HG03521 (cell line): ENCODE data around the gene DDX28.
"Not testable (repeated sequence)": the region's sequence is repeated elsewhere in the genome, so short reads cannot be mapped to it uniquely, and the experiment has no call there.

Source experiments
- ATAC-seq: cut with Tn5 transposase; IDR thresholded peaks from one replicate; pipeline ENCODE4 v1.9.1; 2021; ENCODE audit warnings: mild to moderate bottlenecking, moderate library complexity; ENCODE audit not compliant: unreplicated experiment

DDX28 gene

GRCh38 chr16:68040506-68041288 is 17.7 kb upstream of the DDX28 start:
- no peak for ATAC-seq

DNA sequence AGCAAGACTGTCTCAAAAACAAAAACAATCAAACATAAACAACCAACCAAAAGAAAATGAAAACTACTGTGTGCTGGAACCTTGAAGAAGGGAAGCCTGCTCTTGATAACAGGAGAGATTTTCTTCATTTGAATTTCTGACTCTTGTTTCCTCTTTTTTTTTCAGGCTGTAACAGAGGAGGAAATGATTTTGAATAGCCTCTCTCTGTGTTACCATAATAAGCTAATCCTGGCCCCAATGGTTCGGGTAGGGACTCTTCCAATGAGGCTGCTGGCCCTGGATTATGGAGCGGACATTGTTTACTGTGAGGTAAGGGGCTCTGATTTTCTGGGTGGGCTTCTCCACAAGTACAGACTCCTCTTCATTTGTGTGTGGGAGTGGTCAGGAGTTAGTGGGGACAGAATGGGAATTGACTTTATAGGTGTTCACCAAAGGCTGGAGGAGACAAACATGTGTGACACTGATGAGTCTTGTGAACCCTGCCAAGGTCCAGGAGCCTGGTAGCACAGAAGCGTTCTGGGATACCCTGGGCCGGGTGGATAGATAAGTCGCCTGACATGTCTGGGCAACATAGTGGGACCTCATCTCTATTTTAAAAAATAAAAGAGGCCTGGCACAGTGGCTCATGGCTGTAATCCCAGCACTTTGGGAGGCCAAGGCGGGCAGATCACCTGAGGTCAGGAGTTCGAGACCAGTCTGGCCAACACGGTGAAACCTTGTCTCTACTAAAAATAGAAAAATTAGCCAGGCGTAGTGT is 15.0 kb upstream of the DDX28 start:
- no peak for ATAC-seq

- ATAC-seq: no peak
Observed at GRCh38 chr16:68035227-68035626, 12.2 kb upstream of the DDX28 start.

DNA sequence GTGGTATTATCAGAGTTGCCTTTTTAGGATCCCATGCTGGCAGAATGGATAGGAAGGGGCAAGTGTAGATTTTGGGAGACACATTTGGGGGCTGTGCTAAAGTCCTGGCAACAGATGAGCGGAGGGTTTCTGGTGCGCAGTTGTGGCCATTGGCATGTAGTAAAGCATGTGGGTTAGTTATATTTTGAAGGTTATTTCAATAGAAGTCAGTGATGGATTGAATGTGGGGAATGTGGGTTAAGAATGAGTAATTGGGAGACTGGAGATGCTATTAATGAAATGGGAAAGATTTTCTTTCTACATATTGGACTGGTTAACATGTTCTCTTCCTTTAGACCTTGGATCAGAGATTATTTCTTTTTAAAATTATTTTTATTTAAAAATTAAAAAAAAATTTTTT is 10.1 kb upstream of the DDX28 start:
- no peak for ATAC-seq

DNA sequence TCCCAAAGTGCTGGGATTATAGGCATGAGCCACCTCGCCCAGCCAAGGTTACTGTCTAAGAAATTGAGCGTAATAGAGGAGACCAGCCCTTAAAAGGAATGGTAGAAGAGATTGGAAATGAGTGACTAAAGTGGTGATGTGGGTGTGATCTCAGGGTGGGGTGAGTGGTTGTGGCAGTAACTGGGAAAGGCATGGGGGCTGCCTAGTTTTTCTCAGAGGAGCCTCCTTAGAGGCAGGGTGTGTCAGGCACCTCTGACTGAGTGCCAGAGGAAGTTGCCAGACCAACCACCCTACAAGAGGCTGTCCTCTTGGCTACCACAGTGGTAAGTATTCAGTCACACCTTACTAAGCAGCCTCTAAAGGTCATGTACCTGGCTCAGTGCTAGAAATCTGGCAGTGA is 8.9 kb upstream of the DDX28 start:
- no peak for ATAC-seq

DNA sequence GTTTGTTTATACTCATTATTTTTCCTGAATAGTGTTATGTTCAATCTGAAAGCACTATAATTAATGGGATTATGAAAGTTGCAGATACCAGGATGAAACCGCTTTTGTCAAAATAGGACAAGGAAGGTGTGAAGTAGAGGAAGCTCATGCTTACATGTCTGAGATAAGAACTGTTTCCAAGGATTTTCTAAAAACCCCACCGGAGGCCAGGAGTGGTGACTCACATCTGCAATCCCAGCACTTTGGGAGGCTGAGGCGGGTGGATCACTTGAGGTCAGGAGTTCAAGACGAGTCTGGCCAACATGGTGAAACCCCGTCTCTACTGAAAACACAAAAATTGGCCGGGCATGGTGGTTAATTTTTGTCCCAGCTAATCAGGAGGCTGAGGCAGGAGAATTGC is 7.1 kb upstream of the DDX28 start:
- not testable (repeated sequence) for ATAC-seq

- no peak for ATAC-seq
Observed at GRCh38 chr16:68028996-68029395, 6.0 kb upstream of the DDX28 start.

DNA sequence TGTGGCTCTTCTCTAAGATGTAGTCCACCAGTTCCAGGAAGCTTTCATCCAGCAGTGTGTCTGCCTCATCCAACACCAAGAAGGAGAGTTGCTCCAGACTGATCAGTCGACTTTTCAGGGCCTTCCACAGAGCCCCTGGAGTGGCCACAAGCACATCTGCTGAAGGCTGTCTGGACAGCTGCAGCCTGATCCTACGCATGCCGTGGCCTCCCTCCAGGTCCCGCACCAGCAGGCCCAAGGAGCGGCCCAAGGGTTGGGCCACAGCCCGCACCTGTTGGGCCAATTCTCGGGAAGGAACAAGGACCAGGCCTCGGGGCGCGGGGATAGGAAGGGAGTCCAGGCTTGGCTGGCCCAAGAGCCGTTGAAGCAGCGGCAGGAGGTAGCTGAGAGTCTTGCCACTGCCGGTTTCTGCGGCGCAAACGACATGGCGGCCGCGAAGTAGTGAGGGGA is 729 bp downstream of the DDX28 start:
- ATAC-seq: peak; percentile 7

GRCh38 chr16:68021490-68021889 is 1.5 kb downstream of the DDX28 start:
- ATAC-seq: no peak

- ATAC-seq: no peak
Observed at GRCh38 chr16:68019167-68019680, 3.8 kb downstream of the DDX28 start.

DNA sequence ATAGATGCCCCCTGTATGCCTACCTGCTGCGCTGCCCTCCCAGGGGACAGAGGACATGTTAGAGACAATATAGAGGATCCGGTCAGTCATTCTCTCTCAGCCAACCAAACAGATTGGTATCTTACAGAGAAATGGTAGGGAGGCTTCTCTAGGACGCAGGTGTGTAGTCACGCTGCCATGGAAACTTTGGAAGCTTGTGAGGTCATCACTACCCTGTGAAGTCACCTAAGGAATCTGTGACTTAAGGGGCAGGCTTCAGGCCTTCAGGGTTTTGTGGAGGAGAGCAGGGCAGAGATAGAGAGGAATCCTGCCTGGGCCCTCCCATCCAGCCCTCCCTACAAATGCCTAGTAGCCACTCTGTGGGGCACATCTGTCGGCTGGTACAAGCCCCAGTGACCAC is 7.4 kb downstream of the DDX28 start, which contains the start of gene DPEP2NB:
TSS of gene DPEP2NB (minus strand) at position 231 of the 400 bp plus-strand sequence. CDS start at position 90, 141 bp downstream.
- ATAC-seq: no peak

DNA sequence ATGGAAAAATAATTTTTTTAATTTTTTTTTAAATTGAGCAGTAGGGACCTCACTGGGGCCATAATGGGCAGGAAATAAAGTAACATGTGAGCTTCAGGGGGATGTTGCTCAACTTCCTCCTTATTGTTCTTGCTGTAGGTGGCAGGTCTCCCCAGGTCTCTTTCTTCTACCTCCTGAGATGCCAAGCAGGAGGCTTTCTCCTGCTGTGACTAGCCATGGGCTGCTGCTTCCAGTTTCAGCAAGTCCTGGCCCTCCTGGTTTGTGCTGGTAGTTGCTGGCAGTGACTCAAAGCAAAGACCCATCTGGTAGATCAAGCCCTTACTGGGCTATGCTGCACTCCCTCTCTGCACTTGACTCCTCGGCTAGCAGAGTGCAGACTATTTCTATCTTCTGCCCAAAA is 9.6 kb downstream of the DDX28 start:
- ATAC-seq: no peak

- ATAC-seq: not testable (repeated sequence)
Observed at GRCh38 chr16:68009872-68010271, 13.2 kb downstream of the DDX28 start.

DNA sequence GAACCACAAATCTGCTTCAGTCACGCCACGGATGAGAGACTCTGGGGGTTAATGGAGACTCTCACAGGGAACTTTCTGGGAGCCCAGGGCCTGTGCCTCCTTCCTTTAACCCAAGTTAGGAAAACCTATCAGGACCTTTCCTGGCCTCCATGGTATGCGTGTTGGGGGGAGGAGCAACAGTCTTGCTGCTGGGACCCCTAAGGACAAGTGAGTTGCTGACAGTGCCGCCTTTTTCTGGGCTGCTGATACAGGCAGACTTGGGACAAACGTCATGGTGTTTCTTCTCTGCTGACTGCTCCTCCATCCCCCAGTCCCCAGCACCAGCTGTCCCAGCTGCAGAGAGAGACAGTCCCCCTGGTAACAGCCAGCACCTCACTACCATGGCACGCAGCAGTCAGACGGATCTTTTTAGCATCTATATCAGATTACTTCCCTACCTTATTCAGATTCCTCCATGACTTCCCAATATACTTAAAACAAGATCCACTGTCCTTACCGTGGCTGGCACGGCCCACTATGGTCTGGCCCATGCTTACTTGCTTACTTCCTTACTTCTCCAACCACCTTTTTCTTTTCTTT is 13.8 kb downstream of the DDX28 start:
- ATAC-seq: no peak

DNA sequence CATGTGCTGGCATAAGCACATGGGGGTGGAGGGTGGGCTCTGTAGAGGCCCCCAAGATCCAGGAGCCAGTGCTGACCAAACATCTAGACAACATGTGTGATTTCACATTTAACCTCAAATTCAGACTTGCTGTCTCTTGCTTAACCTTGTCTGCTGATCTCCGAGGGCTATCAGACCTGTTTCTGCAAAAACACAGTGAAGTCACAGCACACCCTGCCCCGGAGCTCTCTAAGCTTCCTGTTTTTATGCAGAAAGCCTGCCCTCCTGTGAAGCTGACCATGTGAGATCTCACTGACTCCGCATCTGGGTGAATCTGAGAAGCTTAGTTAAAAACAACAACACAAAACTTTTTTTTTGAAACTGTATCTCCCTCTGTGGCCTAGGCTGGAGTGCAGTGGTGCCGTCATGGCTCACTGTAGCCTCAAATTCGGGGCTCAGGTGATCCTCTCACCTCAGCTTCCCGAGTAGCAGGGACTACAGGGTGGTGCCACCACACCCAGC is 17.2 kb downstream of the DDX28 start:
- no peak for ATAC-seq

GRCh38 chr16:68005211-68005610 is 17.8 kb downstream of the DDX28 start:
- ATAC-seq: no peak

DNA sequence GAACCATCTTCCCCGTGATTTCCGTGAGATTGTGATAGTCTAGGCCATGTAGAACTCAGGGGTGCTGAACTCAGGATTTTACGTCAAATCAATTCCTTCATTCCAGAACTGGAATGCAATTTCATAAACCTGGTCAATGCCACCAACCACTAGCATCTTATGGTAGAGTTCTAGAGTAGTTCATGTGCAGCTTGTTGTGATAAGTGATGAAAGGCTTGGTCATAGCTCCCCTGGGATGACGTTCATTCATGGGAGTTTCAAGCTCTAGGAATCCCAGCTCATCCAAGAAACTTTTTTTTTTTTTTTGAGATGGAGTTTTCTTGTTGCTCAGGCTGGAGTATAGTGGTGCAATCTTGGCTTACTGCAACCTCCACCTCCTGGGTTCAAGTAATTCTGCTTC is 20.0 kb downstream of the DDX28 start:
- ATAC-seq: no peak

DNA sequence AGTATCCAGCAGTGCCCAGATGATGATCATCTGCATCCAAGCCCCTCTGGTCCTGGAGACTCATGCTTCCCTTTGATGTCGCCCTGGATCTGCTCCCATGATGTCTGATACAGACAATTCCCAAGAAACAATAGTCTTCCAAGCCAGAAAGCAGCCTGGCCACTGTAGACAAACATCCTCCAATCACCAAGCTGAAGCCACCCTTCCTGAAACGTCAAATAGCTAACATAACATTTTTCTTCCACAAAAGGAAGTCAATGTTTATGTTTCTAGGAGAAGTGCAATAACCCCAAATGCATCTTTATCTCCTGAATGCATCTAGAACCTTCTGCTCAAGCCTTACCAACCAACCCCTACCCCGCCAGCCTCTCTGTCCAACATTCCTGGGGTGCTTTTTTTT is 22.6 kb downstream of the DDX28 start:
- no peak for ATAC-seq

- no peak for ATAC-seq
Observed at GRCh38 chr16:67999985-68000384, 23.0 kb downstream of the DDX28 start.

GRCh38 chr16:67998779-67999688 is 24.0 kb downstream of the DDX28 start, which contains the start of gene DPEP2:
DPEP2 (minus strand) TSS chr16:67999484; CDS start chr16:67993212, 6,272 bp downstream.
- not testable (repeated sequence) for ATAC-seq
